Measurements from ENCODE around the gene RAD9A. TPM values are rescaled to one million over a fixed set of nuclear protein-coding genes. Genes with fewer than 3 reads are reported as not detected.

RAD9A gene
- total RNA-seq, 1 experiment from 2014 or later, result 43.0 TPM

GRCh38 chr11:67364169-67364568 lies 27.6 kb upstream of the RAD9A start:
- DNase-seq (ENCODE audit: low spot score), result no peak
- intact Hi-C loops (cut with micrococcal nuclease; ENCODE audit: unreplicated experiment), result no loop called here
- POLR2A ChIA-PET (ENCODE audit: low non-redundant PET), result no interaction called here
- CTCF ChIA-PET, result no interaction called here
- no peak overlapping the region for H3K4me3 ChIP-seq (ENCODE audit: low read depth, low read length, poor library complexity, severe bottlenecking)
- no peaks in the 10 kb centered on the region for H3K9me3 ChIP-seq (ENCODE audit: low read depth, low read length, poor library complexity, severe bottlenecking)
- no peak for TF ChIP-seq EZH2 (IDR thresholded peaks at IDR 0.05; ENCODE audit: borderline replicate concordance, low read depth, low read length, poor library complexity, severe bottlenecking)
- no peak for TF ChIP-seq CTCF (conservative IDR thresholded peaks at IDR 0.05; ENCODE audit: low read depth, low read length)
- no peaks in the 10 kb centered on the region for H3K36me3 ChIP-seq (ENCODE audit: insufficient read depth, low read length, poor library complexity, severe bottlenecking)
- no TSS peak for BruUV-seq (replicated peaks)
- no peak overlapping the region for H3K27ac ChIP-seq (ENCODE audit: low read depth, low read length, poor library complexity, severe bottlenecking)
- H3K4me1 ChIP-seq (ENCODE audit: insufficient read depth, low read length, poor library complexity, severe bottlenecking), result peaks cover 19% of the 10 kb centered on the region
- H3K27me3 ChIP-seq (replicated peaks; ENCODE audit: insufficient read depth, low read depth, low read length, poor library complexity), result no peaks in the 10 kb centered on the region

GRCh38 chr11:67364783-67365722 lies 26.7 kb upstream of the RAD9A start:
- DNase-seq (ENCODE audit: low spot score), result no peak
- H3K27me3 ChIP-seq (replicated peaks; ENCODE audit: insufficient read depth, low read depth, low read length, poor library complexity), result no peaks in the 10 kb centered on the region
- no peaks in the 10 kb centered on the region for H3K36me3 ChIP-seq (ENCODE audit: insufficient read depth, low read length, poor library complexity, severe bottlenecking)
- no peak overlapping the region for H3K27ac ChIP-seq (ENCODE audit: low read depth, low read length, poor library complexity, severe bottlenecking)
- intact Hi-C loops (cut with micrococcal nuclease; ENCODE audit: unreplicated experiment), result no loop called here
- POLR2A ChIA-PET (ENCODE audit: low non-redundant PET), result no interaction called here
- H3K4me1 ChIP-seq (ENCODE audit: insufficient read depth, low read length, poor library complexity, severe bottlenecking), result peaks cover 19% of the 10 kb centered on the region
- H3K4me3 ChIP-seq (ENCODE audit: low read depth, low read length, poor library complexity, severe bottlenecking), result no peak overlapping the region
- CTCF ChIA-PET, result no interaction called here
- no peaks in the 10 kb centered on the region for H3K9me3 ChIP-seq (ENCODE audit: low read depth, low read length, poor library complexity, severe bottlenecking)
- no TSS peak for BruUV-seq (replicated peaks)
- TF ChIP-seq CTCF (conservative IDR thresholded peaks at IDR 0.05; ENCODE audit: low read depth, low read length), result no peak
- TF ChIP-seq EZH2 (IDR thresholded peaks at IDR 0.05; ENCODE audit: borderline replicate concordance, low read depth, low read length, poor library complexity, severe bottlenecking), result no peak

- intact Hi-C loops (cut with micrococcal nuclease; ENCODE audit: unreplicated experiment), result no loop called here
- no peaks in the 10 kb centered on the region for H3K9me3 ChIP-seq (ENCODE audit: low read depth, low read length, poor library complexity, severe bottlenecking)
- H3K27ac ChIP-seq (ENCODE audit: low read depth, low read length, poor library complexity, severe bottlenecking), result no peak overlapping the region
- no peak for DNase-seq (ENCODE audit: low spot score)
- H3K4me1 ChIP-seq (ENCODE audit: insufficient read depth, low read length, poor library complexity, severe bottlenecking), result peaks cover 25% of the 10 kb centered on the region
- BruUV-seq (replicated peaks), result no TSS peak
- H3K36me3 ChIP-seq (ENCODE audit: insufficient read depth, low read length, poor library complexity, severe bottlenecking), result no peaks in the 10 kb centered on the region
- ChIA-PET CTCF (no interaction called here), POLR2A (ENCODE audit: low non-redundant PET) (no interaction called here)
- H3K4me3 ChIP-seq (ENCODE audit: low read depth, low read length, poor library complexity, severe bottlenecking), result no peak overlapping the region
- no peaks in the 10 kb centered on the region for H3K27me3 ChIP-seq (replicated peaks; ENCODE audit: insufficient read depth, low read depth, low read length, poor library complexity)
- TF ChIP-seq CTCF (conservative IDR thresholded peaks at IDR 0.05; ENCODE audit: low read depth, low read length), result no peak
- no peak for TF ChIP-seq EZH2 (IDR thresholded peaks at IDR 0.05; ENCODE audit: borderline replicate concordance, low read depth, low read length, poor library complexity, severe bottlenecking)
Measured at GRCh38 chr11:67365736-67366444, 25.9 kb upstream of the RAD9A start.
